ENCODE data around the gene ASMTL.

The ASMTL gene

GRCh38 chrX:1401611-1402430 lies 50.9 kb downstream of the ASMTL start:
- DNase-seq, result no peak

GRCh38 chrX:1400742-1401471 lies 51.8 kb downstream of the ASMTL start:
- DNase-seq, result no peak

DNA sequence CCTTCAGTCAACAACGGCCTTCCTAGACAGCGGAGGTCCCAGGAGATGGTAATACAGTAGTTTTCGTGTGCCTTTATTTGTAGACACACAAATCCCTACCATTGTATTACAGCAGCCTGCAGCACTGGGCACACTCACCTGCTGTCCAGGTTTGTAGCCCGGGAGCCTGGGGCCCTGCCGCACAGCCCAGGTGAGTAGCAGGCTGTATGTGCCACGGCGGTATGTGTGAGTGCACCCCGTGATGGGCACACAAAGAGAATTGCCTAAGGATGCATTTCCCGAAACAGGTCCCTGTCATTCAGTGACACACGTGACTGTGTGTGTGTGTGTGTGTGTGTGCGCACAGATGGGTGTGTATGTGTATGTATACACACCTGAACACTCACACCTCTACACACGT lies 52.7 kb downstream of the ASMTL start:
- no peak for DNase-seq

- DNase-seq, result no peak
Measured at GRCh38 chrX:1398431-1399340, 54.0 kb downstream of the ASMTL start.

DNA sequence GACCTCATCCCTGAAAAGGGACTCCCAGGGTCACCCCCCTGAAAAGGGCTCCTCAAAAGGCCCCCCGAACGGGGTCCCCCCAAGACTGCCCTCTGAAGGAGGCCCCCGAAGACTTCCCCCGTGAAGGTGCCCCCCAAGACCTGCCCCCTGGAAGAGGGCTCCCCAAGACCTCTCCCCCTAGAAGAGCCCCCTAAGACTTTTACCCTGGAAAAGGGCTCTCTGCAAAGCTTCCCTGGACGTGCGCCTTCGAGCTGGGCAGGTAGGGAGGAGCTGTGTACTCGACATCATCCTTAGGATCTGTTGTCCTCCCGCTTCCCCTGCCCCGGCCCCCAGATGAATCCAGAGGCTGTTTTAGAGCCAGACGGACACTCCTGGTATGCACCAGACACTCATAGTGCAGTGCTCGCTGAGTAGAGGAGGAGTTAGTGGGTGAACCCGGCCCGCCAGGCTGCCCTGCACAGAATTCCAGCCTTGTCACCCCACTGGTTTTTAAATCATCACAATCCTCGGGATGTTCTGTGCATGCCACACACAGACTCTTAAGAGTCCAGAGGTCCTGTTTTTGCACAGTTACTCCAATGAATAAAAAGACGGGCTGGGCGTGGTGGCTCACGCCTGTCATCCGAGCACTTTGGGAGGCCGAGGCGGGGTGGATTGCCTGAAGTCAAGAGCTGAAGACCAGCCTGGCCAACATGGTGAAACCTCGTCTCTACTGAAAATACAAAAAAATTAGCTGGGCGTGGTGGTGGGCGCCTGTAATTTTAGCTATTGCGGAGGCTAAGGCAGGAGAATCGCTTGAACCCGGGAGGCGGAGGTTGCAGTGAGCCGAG lies 55.1 kb downstream of the ASMTL start:
- DNase-seq, result no peak

- no peak for DNase-seq
Measured at GRCh38 chrX:1397001-1397400, 55.7 kb downstream of the ASMTL start.

DNA sequence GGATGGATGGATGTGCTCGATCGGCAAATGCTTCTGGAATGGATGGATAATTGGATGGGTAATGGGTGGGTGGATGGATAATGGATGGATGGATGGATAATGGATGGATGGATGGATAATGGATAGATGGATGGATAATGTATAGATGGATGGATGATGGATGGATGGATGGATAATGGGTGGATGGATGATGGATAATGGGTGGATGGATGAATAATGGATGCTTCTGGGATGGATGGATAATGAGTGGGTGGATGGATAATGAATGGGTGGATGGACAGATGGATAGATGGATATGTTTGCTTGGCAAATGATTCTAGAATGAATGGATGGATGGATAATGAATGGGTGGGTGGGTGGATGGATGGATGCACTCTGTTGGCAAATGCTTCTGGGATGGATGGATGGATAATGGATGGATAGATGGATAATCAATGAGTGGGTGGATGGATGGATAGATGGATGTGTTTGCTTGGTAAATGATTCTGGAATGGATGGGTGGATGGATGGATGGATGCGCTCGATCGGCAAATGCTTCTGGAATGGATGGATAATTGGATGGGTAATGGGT lies 57.0 kb downstream of the ASMTL start:
- DNase-seq, result no peak

GRCh38 chrX:1394731-1395501 lies 57.8 kb downstream of the ASMTL start:
- no peak for DNase-seq

- DNase-seq, result no peak
Measured at GRCh38 chrX:1393871-1394615, 58.7 kb downstream of the ASMTL start.

DNA sequence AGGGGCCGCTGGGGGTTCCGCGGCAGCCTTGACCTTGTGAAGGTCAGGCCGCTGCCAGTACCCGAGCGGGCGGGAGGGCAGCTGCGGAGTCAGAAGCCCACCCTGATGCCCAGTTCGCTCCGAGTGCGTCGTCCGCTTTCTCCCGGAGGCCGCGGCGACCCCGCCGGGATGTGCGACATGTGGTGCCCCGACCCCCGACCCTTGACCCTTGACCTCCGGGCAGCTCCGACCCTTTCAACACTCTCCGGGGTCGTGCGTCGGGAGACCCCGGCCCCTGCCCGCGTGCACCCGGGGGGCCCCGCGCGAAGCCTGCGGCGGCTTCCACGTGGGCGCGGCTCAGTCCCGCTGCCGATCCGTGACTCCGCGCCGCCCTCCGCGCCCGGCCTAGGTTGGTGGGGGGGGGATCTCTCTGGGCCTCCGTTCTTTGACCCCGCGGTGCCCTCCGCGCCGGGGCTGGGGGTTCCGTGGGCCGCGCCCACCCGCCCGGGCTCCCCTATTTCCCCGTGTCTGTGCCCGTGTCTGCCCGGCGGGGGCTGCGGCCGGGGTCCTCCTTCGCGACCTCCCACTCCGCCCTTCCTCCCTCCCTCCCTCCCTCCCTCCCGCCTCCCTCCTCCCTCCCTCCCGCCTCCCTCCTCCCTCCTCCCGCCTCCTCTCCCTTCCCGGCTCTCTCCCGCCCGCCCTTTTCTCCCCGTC lies 60.2 kb downstream of the ASMTL start:
- peak; percentile 45 for DNase-seq

DNA sequence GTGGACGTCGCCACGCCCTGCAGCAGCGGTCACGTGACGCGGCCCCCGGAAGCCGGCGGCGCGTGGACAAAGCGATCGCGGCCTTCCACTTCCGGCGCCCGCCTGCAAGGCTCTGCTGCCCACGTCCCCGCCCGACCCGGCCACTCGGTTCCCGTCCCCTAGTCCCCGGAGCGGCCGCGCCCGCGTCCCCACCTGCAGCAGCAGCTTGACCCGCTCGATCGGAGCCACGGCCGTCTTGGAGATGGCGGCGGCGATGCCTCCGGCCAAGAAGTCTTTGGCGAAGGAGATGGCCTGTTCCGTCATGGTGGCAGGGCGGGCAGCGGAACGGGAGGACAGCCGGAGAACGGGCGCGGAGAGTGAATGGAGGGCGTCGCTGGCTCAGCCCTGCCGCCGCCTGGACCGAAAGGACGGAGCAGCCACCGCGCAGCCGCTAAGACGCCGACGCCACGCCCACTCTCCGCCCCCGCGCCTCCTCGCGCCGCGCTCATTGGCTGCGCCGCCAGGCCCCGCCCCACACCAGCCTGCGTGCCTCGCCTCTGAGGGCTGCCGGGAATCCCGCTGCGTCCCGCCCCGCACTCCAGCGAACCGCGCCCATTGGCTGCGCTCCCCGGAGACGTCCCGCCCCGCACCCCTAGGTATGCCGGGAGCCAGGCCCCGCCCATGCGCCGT lies 60.9 kb downstream of the ASMTL start, which contains the start of gene SLC25A6:
TSS of gene SLC25A6 (minus strand) at position 407 of the 669 bp plus-strand sequence. CDS start at position 303, 104 bp downstream.
- peak; percentile 99 for DNase-seq

DNA sequence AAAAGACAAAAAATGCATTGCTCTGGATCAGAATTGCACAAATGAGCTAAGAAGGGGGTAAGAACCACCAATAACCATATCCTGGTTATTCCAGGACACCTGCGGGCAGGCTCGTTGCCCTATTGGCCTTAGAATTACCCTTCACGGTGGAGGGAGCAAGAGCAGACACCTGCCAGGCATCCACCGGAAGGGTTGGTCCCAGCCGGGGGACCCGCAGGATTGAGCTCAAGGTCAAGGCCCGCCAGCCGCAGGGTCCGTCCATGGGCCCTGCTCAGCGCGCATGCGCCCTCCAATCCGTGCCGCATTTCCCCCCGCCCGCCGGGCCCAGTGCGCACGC lies 61.4 kb downstream of the ASMTL start:
- no peak for DNase-seq

GRCh38 chrX:1390621-1391369 lies 61.9 kb downstream of the ASMTL start:
- no peak for DNase-seq

- no peak for DNase-seq
Measured at GRCh38 chrX:1389993-1390285, 62.8 kb downstream of the ASMTL start.

- no peak for DNase-seq
Measured at GRCh38 chrX:1389181-1389992, 63.3 kb downstream of the ASMTL start.

DNA sequence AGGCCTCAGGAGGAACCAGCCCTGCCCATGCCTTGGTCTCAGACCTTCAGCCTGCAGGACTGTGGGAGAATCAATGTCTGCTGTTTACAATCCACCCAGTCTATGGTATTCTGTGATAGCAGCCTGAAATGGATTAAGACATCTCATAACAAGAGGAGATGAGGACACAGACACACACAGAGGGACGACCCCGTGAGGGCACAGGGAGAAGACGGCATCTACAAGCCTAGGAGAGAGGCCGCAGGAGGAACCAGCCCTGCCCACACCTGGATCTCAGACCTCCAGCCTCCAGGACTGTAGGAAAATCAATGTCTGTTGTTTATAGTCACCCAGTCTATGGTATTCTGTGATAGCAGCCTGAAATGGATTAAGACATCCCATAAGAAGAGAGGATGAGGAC lies 64.1 kb downstream of the ASMTL start:
- no peak for DNase-seq

DNA sequence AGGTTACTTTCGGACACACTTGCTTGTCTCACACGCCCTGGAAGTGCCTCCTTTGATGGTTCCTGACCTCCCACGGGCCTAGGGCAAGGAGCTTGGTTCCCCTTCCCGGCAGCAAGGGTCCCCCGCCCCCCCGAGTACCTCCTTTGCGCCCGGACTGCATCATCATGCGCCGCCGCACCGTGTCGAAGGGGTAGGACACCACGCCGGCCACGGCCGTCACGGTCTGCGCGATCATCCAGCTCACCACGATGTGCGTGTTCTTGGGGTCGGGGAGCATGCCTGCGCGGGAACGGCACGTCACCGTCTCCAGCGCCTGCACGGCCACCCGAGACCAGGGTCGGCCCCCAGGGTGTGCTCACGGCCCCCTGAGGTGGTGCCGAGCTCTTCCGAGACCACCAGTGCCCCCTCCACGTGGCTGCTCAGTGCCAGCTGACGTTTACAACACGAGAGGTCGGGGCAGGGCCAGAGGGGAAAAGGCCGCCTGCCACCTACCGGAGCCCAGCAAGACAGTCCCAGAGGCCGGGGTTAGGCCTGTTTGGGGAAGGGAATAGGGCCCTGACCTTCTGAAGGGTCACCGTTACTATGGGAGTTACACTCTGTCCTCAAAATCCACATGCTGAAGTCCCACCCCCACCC lies 65.5 kb downstream of the ASMTL start:
- no peak for DNase-seq
